ENCODE data around the gene OXTR.

OXTR gene

GRCh38 chr3:8767667-8768363, 1.6 kb downstream of the OXTR start:
- TF ChIP-seq, protein P1, sequence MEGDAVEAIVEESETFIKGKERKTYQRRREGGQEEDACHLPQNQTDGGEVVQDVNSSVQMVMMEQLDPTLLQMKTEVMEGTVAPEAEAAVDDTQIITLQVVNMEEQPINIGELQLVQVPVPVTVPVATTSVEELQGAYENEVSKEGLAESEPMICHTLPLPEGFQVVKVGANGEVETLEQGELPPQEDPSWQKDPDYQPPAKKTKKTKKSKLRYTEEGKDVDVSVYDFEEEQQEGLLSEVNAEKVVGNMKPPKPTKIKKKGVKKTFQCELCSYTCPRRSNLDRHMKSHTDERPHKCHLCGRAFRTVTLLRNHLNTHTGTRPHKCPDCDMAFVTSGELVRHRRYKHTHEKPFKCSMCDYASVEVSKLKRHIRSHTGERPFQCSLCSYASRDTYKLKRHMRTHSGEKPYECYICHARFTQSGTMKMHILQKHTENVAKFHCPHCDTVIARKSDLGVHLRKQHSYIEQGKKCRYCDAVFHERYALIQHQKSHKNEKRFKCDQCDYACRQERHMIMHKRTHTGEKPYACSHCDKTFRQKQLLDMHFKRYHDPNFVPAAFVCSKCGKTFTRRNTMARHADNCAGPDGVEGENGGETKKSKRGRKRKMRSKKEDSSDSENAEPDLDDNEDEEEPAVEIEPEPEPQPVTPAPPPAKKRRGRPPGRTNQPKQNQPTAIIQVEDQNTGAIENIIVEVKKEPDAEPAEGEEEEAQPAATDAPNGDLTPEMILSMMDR (IDR thresholded peaks at IDR 0.05; ENCODE audit: extremely low read depth, missing control alignments): peak; percentile 33
- DNase-seq (ENCODE audit: low spot score): peak; percentile 88

DNA sequence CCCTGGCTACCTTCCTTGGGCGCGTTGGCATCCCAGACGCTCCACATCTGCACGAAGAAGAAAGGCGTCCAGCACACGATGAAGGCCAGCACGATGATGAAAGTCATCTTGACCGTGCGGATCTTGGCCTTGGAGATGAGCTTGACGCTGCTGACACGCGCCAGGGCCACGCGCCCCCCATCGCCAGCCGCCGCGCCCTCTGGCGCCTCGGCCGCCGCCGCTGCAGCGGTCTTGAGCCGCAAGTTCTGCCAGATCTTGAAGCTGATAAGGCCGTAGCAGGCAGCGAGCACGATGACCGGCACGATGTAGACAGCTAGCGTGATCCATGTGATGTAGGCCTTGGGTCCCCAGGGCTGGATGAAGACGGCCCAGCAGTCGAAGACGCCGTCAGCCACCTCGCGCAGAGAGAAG, 2.2 kb downstream of the OXTR start:
- TF ChIP-seq, protein P1 (IDR thresholded peaks at IDR 0.05; ENCODE audit: extremely low read depth, missing control alignments): no peak
- no peak for DNase-seq (ENCODE audit: low spot score)

DNA sequence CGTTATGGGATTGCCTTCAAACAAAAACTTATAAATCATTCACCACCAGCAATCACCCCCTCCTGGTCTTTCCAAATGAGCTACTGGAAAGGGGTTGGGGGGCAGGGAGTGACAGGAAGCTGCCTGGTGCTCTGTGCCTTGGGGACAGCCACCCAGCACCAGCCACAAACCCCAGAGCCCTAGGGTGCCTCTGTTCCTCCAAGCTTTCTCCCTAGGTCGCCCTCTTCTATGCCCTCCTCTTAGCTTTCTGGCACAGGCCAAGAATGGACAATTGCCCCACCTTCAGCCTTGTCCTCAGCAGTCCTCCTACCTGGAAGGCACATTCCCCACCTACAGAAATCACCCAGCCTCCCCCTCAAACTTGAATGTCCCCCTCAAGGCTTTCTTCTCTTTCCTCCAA, 3.3 kb downstream of the OXTR start:
- TF ChIP-seq, protein P1 (IDR thresholded peaks at IDR 0.05; ENCODE audit: extremely low read depth, missing control alignments): no peak

DNA sequence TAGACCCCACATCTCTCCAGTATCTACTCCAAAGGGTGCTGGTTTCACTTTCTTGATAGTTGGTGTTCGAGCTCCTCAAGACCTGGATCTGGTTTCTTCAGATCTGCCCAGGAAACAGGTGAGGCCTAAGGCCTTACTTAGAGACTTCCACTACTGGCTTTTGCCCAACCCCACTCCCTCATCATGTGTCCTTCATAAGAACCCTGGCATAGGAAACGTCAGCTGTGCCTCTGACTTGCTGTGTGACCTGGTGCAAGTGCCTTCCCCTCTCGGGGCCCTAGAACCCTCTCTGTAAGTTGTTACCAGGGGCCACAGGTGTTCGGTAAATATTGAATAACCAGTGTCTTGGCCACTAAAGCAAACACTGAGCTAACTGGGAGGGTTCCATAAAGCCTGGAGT, 3.9 kb downstream of the OXTR start:
- TF ChIP-seq, protein P1 (IDR thresholded peaks at IDR 0.05; ENCODE audit: extremely low read depth, missing control alignments): no peak
- DNase-seq (ENCODE audit: low spot score): no peak

More for the DNA sequence above, 3.3 kb downstream of the OXTR start:
- no peak for DNase-seq (ENCODE audit: low spot score)

DNA sequence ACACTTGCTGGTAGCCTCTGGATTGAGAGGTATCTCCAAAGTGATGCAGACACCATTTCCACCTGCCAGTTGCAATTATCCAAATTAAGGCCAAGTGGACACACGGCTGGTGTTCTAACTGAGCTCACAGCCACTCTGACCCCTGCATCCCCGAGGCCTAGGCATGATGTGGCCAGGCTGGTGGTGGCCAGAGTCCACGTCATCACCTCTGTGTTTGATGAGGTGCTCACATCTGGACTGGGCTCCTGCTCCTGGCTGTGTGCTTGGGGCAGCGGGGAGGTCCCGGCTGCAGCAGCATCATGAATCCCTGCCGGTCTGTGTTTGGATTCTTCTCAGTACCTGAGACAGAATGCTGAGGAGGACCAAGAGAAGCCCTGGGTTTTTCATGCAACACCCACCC, 4.9 kb downstream of the OXTR start:
- TF ChIP-seq, protein P1 (IDR thresholded peaks at IDR 0.05; ENCODE audit: extremely low read depth, missing control alignments): no peak
- DNase-seq (ENCODE audit: low spot score): no peak

GRCh38 chr3:8762607-8763377, 6.6 kb downstream of the OXTR start:
- no peak for DNase-seq (ENCODE audit: low spot score)
- TF ChIP-seq, protein P1 (IDR thresholded peaks at IDR 0.05; ENCODE audit: extremely low read depth, missing control alignments): no peak

GRCh38 chr3:8761866-8762265, 7.5 kb downstream of the OXTR start:
- no peak for DNase-seq (ENCODE audit: low spot score)
- TF ChIP-seq, protein P1 (IDR thresholded peaks at IDR 0.05; ENCODE audit: extremely low read depth, missing control alignments): no peak
